ENCODE measurements around the gene TMEM258. TPM values are rescaled to one million over a fixed set of nuclear protein-coding genes. Genes with fewer than 3 reads are reported as not detected.

TMEM258 gene
- polyA plus RNA-seq, 1 of the 3 experiments (the other 2 are of a cell fraction) = 454 TPM

GRCh38 chr11:61797263-61797944 is 5.0 kb upstream of the TMEM258 start:
- H3K9me2 ChIP-seq = no peaks in the 10 kb centered on the region
- H2AFZ ChIP-seq (ENCODE audit: low read depth) = peak overlapping the region; percentile 26
- peaks cover 16 to 27% of the 10 kb centered on the region in 2 experiments for H3K36me3 ChIP-seq (replicated peaks in 1 of 2; ENCODE audit: control insufficient read depth in 1 of 2, insufficient read depth in 2 of 2, low read length in 1 of 2)
- WGBS (ENCODE audit: low lambda C conversion rate) = 63% methylated on average over 3 of the region's 3 CpGs
- H3K4me2 ChIP-seq = peak overlapping the region; percentile 17; the same call in 1 of the 2 replicates
- peak; percentile 71 for DNase-seq
- POLR2A ChIA-PET = interaction anchor here (0.6 to 4.4 kb wide), 9 partner anchors 9 to 311 kb away, joined by 3 to 37 read pairs (median 3); partner anchors contain the start of gene FADS1
- H3K4me1 ChIP-seq (ENCODE audit: control insufficient read depth in 1 of 2, insufficient read depth in 2 of 2, low read depth in 1 of 2, low read length in 1 of 2) = peaks cover 0 to 13% of the 10 kb centered on the region in 2 experiments; a peak in 2 of 4 replicates
- CTCF ChIA-PET = interaction anchor here (0.7 to 11.0 kb wide), 50 partner anchors 9 to 541 kb away, joined by 3 to 149 read pairs (median 6); partner anchors contain the start of genes BEST1, FADS1, FADS2 and FADS3
- no peaks in the 10 kb centered on the region; the same call in 1 of the 2 replicates for H4K20me1 ChIP-seq (ENCODE audit: insufficient read depth)
- peaks cover 17% of the 10 kb centered on the region for H3F3A ChIP-seq (replicated peaks; ENCODE audit: insufficient read depth)
- no peak overlapping the region; a peak in 1 of 4 replicates for H3K4me3 ChIP-seq (ENCODE audit: low read depth in 2 of 2, low read length in 1 of 2)
- H3K9ac ChIP-seq = peak overlapping the region; percentile 11; the same call in 1 of the 2 replicates
- H3K79me2 ChIP-seq (ENCODE audit: insufficient read depth) = peaks cover 71% of the 10 kb centered on the region
- H3K9me3 ChIP-seq = no peaks in the 10 kb centered on the region
- H3K27ac ChIP-seq (ENCODE audit: low read depth in 2 of 2, low read length in 1 of 2) = peak overlapping the region in 1 of 2 experiments; percentile 41; a peak in 2 of 4 replicates
- no peaks in the 10 kb centered on the region for H3K27me3 ChIP-seq (ENCODE audit: insufficient read depth)
- TF ChIP-seq SMC3 (IDR thresholded peaks at IDR 0.05; ENCODE audit: low read depth, low read length) = peak; percentile 80
- TF ChIP-seq GATA2 (CRISPR knock-in tag; IDR thresholded peaks at IDR 0.05) = no peak
- TF ChIP-seq USF2 (IDR thresholded peaks at IDR 0.05; ENCODE audit: borderline replicate concordance, low read depth, low read length) = no peak
- TF ChIP-seq ZBTB33 (IDR thresholded peaks at IDR 0.05; ENCODE audit: borderline replicate concordance, low read depth) = no peak
- TF ChIP-seq NFIC (IDR thresholded peaks at IDR 0.05; ENCODE audit: borderline replicate concordance) = no peak
- TF ChIP-seq CTCF (IDR thresholded peaks at IDR 0.05) = peak; percentile 91
- TF ChIP-seq FOXJ3 (CRISPR knock-in tag; IDR thresholded peaks at IDR 0.05) = no peak
- no peak for TF ChIP-seq NRF1 (IDR thresholded peaks at IDR 0.05; ENCODE audit: low read depth, low read length)
- TF ChIP-seq YY1 (IDR thresholded peaks at IDR 0.05; ENCODE audit: low read depth) = peak; percentile 69; the same call in 1 of the 2 replicates
- TF ChIP-seq FOSL2 (IDR thresholded peaks at IDR 0.05; ENCODE audit: borderline replicate concordance, low read depth) = no peak
- TF ChIP-seq RCOR1 (IDR thresholded peaks at IDR 0.05; ENCODE audit: low read length) = no peak
- no peak for TF ChIP-seq MEF2A (IDR thresholded peaks at IDR 0.05; ENCODE audit: borderline replicate concordance, low read depth)
- no peak for TF ChIP-seq REST (IDR thresholded peaks at IDR 0.05; ENCODE audit: low read depth, low read length)
- TF ChIP-seq SIN3A (IDR thresholded peaks at IDR 0.05; ENCODE audit: borderline replicate concordance, low read depth, low read length) = no peak
- no peak for TF ChIP-seq TAF1 (IDR thresholded peaks at IDR 0.05; ENCODE audit: borderline replicate concordance, low read depth, low read length)
- TF ChIP-seq MXI1 (IDR thresholded peaks at IDR 0.05; ENCODE audit: low read depth, low read length) = no peak
- no peak for TF ChIP-seq PBX3 (IDR thresholded peaks at IDR 0.05)
- TF ChIP-seq RAD21 (IDR thresholded peaks at IDR 0.05; ENCODE audit: low read length) = peak; percentile 88
- TF ChIP-seq IRF3 (IDR thresholded peaks at IDR 0.05; ENCODE audit: low read depth, low read length) = no peak
- no peak for TF ChIP-seq TCF12 (IDR thresholded peaks at IDR 0.05)
- no peak; the same call in 1 of the 2 replicates for TF ChIP-seq RFX5 (IDR thresholded peaks at IDR 0.05; ENCODE audit: low read length)
- TF ChIP-seq ELF1 (IDR thresholded peaks at IDR 0.05) = no peak

Measured in SK-N-SH (cell line).